IPS DF 19.7 (cell line): ENCODE results near the gene SSTR5.

Experiments used
- DNase-seq: peaks from one replicate; pipeline ENCODE4 v3.0.0-alpha.2; 2013; ENCODE audit warnings: low read depth, low spot score

The SSTR5 gene

GRCh38 chr16:1039762-1040161 is 32.8 kb upstream of the SSTR5 start:
- DNase-seq, result no peak

- DNase-seq, result no peak
These were observed 32.2 kb upstream of the SSTR5 start for GRCh38 chr16:1040346-1040745.

- DNase-seq, result no peak
These were observed 30.4 kb upstream of the SSTR5 start for GRCh38 chr16:1042049-1042744.

- no peak for DNase-seq
These were observed 29.7 kb upstream of the SSTR5 start for GRCh38 chr16:1042866-1043265.

- no peak for DNase-seq
These were observed 28.6 kb upstream of the SSTR5 start for GRCh38 chr16:1043881-1044451.

GRCh38 chr16:1044460-1045309 is 27.9 kb upstream of the SSTR5 start:
- no peak for DNase-seq

- DNase-seq, result no peak
These were observed 27.1 kb upstream of the SSTR5 start for GRCh38 chr16:1045310-1045992.

GRCh38 chr16:1045993-1046911 is 26.3 kb upstream of the SSTR5 start:
- DNase-seq, result no peak

- DNase-seq, result no peak
These were observed 25.4 kb upstream of the SSTR5 start for GRCh38 chr16:1047123-1047522.

- no peak for DNase-seq
These were observed 24.7 kb upstream of the SSTR5 start for GRCh38 chr16:1047801-1048200.

GRCh38 chr16:1048442-1049112 is 24.0 kb upstream of the SSTR5 start:
- no peak for DNase-seq

- no peak for DNase-seq
These were observed 23.2 kb upstream of the SSTR5 start for GRCh38 chr16:1049113-1049975.

- DNase-seq, result no peak
These were observed 22.6 kb upstream of the SSTR5 start for GRCh38 chr16:1049976-1050247.

- DNase-seq, result no peak
These were observed 22.0 kb upstream of the SSTR5 start for GRCh38 chr16:1050516-1050915.

- no peak for DNase-seq
These were observed 21.6 kb upstream of the SSTR5 start for GRCh38 chr16:1050921-1051320.

GRCh38 chr16:1051446-1051845 is 21.1 kb upstream of the SSTR5 start:
- no peak for DNase-seq

- DNase-seq, result no peak
These were observed 19.8 kb upstream of the SSTR5 start for GRCh38 chr16:1052721-1053120.

- no peak for DNase-seq
These were observed 19.4 kb upstream of the SSTR5 start for GRCh38 chr16:1053121-1053521.

GRCh38 chr16:1053700-1054368 is 18.7 kb upstream of the SSTR5 start:
- no peak for DNase-seq
